Mucosa of descending colon (tissue), 3 donors: Measurements from ENCODE around the gene UNG. TPM values are rescaled to one million over a fixed set of nuclear protein-coding genes. Genes with fewer than 3 reads are reported as not detected.
"Not testable (repeated sequence)": the region's sequence is repeated elsewhere in the genome, so short reads cannot be mapped to it uniquely, and the experiment has no call there.

ENCODE experiments used
- ATAC-seq: fragments of 200-7000 bp; cut with Tn5 transposase; one replicate; pipeline ENCODE4 v1.9.1; 2020; ENCODE audit warnings: mild to moderate bottlenecking, moderate library complexity
- DNase-seq, 3 donors: peaks; one replicate each; pipeline ENCODE4 v3.0.0-alpha.2; 2020
- H3K36me3 ChIP-seq: fragments of 200-600 bp; one replicate; pipeline ENCODE4 v1.8.0; 2021; ENCODE audit warnings: low read depth, mild to moderate bottlenecking
- H3K4me1 ChIP-seq: fragments of 200-600 bp; one replicate; pipeline ENCODE4 v1.8.0; 2021; ENCODE audit warnings: low read depth, mild to moderate bottlenecking
- H3K4me3 ChIP-seq: fragments of 200-600 bp; one replicate; pipeline ENCODE4 v1.8.0; 2021; ENCODE audit warnings: mild to moderate bottlenecking
- H3K9me3 ChIP-seq: fragments of 200-600 bp; one replicate; pipeline ENCODE4 v1.8.0; 2021; ENCODE audit warnings: mild to moderate bottlenecking
- CTCF ChIP-seq: fragments of 200-600 bp; IDR thresholded peaks from one replicate; pipeline ENCODE4 v1.8.0; 2022; ENCODE audit warnings: antibody characterized with exemption, mild to moderate bottlenecking
- intact Hi-C, 2 donors: fragments of 100-400 bp; cut with DNase I in 1 of 2; cut with micrococcal nuclease in 1 of 2; formaldehyde crosslinking; loops; one replicate each; pipeline versions ENCODE4 v1.11.0 to v1.11.1; 2022; cut with DNase I, micrococcal nuclease
- long read RNA-seq, 2 donors: library from polyadenylated mRNA; unstranded; transcript quantifications; one replicate each; pipeline ENCODE4 v2.0.0, GENCODE V29; 2019 to 2021
- total RNA-seq, 3 donors: library from RNA; stranded (reverse); fragmentation: NEBNext Ultra II Directional in 2 of 3; extraction: Animal tissue kit (Norgen Biotek cat#: 25700) in 2 of 3; gene quantifications; one replicate each; pipeline versions ENCODE4 v1.2.1 to v1.2.4, GENCODE V29; 2021 to 2023
- donor health status: DM: no; HTN: no; CAD: no; lungs with moderate emphysema.
- donor health status: DM: no; HTN: no; CAD: no.
- donor health status: DM: no; HTN: yes; CAD: no.

UNG gene
- 10 to 100 TPM; 22.1 to 39.4 (median 35.6) TPM for total RNA-seq
- long read RNA-seq, donor 1, transcript UNG-202 (6 exons, 2,130 nt): major isoform, 26 of 28 reads
- long read RNA-seq, donor 1, partial matches to known transcripts: 1 of 28 reads
- long read RNA-seq, donor 1, other reads (novel, unspliced or antisense): 0 of 28 reads
- long read RNA-seq, donor 2, transcript UNG-202 (6 exons, 2,130 nt): major isoform, 22 of 40 reads
- long read RNA-seq, donor 2, transcript UNG-201 (7 exons, 2,071 nt): minor isoform, 16 of 40 reads
- long read RNA-seq, donor 2, partial matches to known transcripts: 1 of 40 reads
- long read RNA-seq, donor 2, other reads (novel, unspliced or antisense): 1 of 40 reads

- intact Hi-C loops: loop anchor here in 1 of 2 donors (10.0 kb wide), 1 partner anchor 533 kb away; the partner anchor contains the start of genes ISCU and SART3
- Histone ChIP-seq H3K36me3 (peaks cover 3% of the 10 kb centered on the region), H3K9me3 (no peaks in the 10 kb centered on the region), H3K4me3 (peak within 1 kb of the TSS; percentile 29), H3K4me1 (peaks cover 19% of the 10 kb centered on the region)
- DNase-seq (peak; percentile 97 to 99 (median 98)), ATAC-seq (peak; percentile 94)
- no peak for TF ChIP-seq CTCF
These were observed at the start of gene UNG for GRCh38 chr12:109097435-109098182. Gene UNG (plus strand): TSS chr12:109097597. CDS start chr12:109097680, 83 bp downstream.

GRCh38 chr12:109048706-109049105 is 48.7 kb upstream of the UNG start:
- ATAC-seq: peak; percentile 7
- H3K36me3 ChIP-seq, H3K9me3 ChIP-seq, intact Hi-C loops, H3K4me3 ChIP-seq, H3K4me1 ChIP-seq, DNase-seq: not testable (repeated sequence)

- DNase-seq (peak in 1 of 3 donors; percentile 62), ATAC-seq (peak; percentile 53)
- peaks cover 20% of the 10 kb centered on the region for H3K4me1 ChIP-seq
- H3K36me3 ChIP-seq, H3K9me3 ChIP-seq, H3K4me3 ChIP-seq, intact Hi-C loops: not testable (repeated sequence)
These were observed 47.6 kb upstream of the UNG start for GRCh38 chr12:109049794-109050193.

GRCh38 chr12:109052097-109052413 is 45.3 kb upstream of the UNG start:
- Histone ChIP-seq H3K4me3 (no peak overlapping the region), H3K4me1 (peaks cover 23% of the 10 kb centered on the region), H3K9me3 (no peaks in the 10 kb centered on the region), H3K36me3 (no peaks in the 10 kb centered on the region)
- intact Hi-C loops: no loop called here
- no peak for TF ChIP-seq CTCF
- no peak for DNase-seq
- no peak for ATAC-seq

- no peaks in the 10 kb centered on the region for H3K36me3 ChIP-seq
- peak within 1 kb of the TSS; percentile 77 for H3K4me3 ChIP-seq
- ATAC-seq (peak; percentile 95), DNase-seq (peak; percentile 87 to 93 (median 88))
- no peaks in the 10 kb centered on the region for H3K9me3 ChIP-seq
- peaks cover 23% of the 10 kb centered on the region for H3K4me1 ChIP-seq
- TF ChIP-seq CTCF: no peak
- intact Hi-C loops: no loop called here
These were observed 44.7 kb upstream of the UNG start, which contains the start of gene USP30 for GRCh38 chr12:109052414-109053323. Gene USP30 (plus strand): TSS chr12:109052576. CDS start chr12:109052679, 103 bp downstream.

- Histone ChIP-seq H3K4me1 (peaks cover 23% of the 10 kb centered on the region), H3K9me3 (no peaks in the 10 kb centered on the region), H3K36me3 (no peaks in the 10 kb centered on the region), H3K4me3 (no peak overlapping the region)
- intact Hi-C loops: no loop called here
- TF ChIP-seq CTCF: no peak
- ATAC-seq (peak; percentile 47), DNase-seq (no peak)
These were observed 43.8 kb upstream of the UNG start for GRCh38 chr12:109053382-109054123.

- H3K9me3 ChIP-seq, H3K36me3 ChIP-seq, ATAC-seq, DNase-seq, intact Hi-C loops, H3K4me3 ChIP-seq: not testable (repeated sequence)
- peaks cover 23% of the 10 kb centered on the region for H3K4me1 ChIP-seq
These were observed 43.3 kb upstream of the UNG start for GRCh38 chr12:109054124-109054513.
